ENCODE data around the gene TACR1.

DNA sequence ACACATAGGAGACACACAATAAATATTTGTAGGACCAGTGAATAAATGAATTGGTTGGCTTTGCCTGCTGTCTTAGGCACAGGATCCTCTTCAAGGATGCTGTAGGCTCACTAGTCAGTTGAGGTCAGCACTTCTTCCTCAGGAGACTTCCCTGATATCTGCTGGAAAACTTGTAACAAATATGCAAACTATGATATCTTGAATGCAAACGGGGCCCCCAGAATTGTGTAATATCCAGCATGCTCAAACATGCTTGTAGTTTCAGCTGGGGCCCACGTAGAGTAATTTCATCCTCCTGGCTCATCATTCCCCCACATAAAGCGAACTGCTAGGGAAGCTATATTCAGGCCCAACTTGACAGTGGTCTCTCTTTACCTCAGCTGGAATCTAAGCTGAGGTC, 197.3 kb downstream of the TACR1 start:
- TF ChIP-seq, protein P1, sequence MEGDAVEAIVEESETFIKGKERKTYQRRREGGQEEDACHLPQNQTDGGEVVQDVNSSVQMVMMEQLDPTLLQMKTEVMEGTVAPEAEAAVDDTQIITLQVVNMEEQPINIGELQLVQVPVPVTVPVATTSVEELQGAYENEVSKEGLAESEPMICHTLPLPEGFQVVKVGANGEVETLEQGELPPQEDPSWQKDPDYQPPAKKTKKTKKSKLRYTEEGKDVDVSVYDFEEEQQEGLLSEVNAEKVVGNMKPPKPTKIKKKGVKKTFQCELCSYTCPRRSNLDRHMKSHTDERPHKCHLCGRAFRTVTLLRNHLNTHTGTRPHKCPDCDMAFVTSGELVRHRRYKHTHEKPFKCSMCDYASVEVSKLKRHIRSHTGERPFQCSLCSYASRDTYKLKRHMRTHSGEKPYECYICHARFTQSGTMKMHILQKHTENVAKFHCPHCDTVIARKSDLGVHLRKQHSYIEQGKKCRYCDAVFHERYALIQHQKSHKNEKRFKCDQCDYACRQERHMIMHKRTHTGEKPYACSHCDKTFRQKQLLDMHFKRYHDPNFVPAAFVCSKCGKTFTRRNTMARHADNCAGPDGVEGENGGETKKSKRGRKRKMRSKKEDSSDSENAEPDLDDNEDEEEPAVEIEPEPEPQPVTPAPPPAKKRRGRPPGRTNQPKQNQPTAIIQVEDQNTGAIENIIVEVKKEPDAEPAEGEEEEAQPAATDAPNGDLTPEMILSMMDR (IDR thresholded peaks at IDR 0.05; ENCODE audit: low read length): no peak
- no peak for TF ChIP-seq EZH2 (optimal IDR thresholded peaks at IDR 0.05; ENCODE audit: low read depth, low read length)
- no peak for TF ChIP-seq EZH2phosphoT487 (IDR thresholded peaks at IDR 0.05; ENCODE audit: low read length)
